Stimulated activated CD8-positive, alpha-beta memory T cell treated with anti-CD3 and anti-CD28 coated beads, Interleukin-7, amount 100 ng/mL, for 24 hours (primary cell): ENCODE results near the gene TSPAN5.

Experiments used
- DNase-seq: peaks from one replicate; pipeline ENCODE4 v3.0.0-alpha.2; 2020; ENCODE audit warnings: low read depth

TSPAN5 gene

GRCh38 chr4:98617358-98618047 lies 40.9 kb downstream of the TSPAN5 start:
- DNase-seq, result no peak

GRCh38 chr4:98615991-98616390 lies 42.4 kb downstream of the TSPAN5 start:
- no peak for DNase-seq

GRCh38 chr4:98614662-98615061 lies 43.7 kb downstream of the TSPAN5 start:
- DNase-seq, result no peak

GRCh38 chr4:98614094-98614493 lies 44.3 kb downstream of the TSPAN5 start:
- no peak for DNase-seq

GRCh38 chr4:98613453-98614075 lies 44.8 kb downstream of the TSPAN5 start:
- DNase-seq, result no peak

GRCh38 chr4:98612318-98613250 lies 45.8 kb downstream of the TSPAN5 start:
- DNase-seq, result no peak

- DNase-seq, result no peak
Observed at GRCh38 chr4:98611677-98612317, 46.6 kb downstream of the TSPAN5 start.

- no peak for DNase-seq
Observed at GRCh38 chr4:98610926-98611676, 47.3 kb downstream of the TSPAN5 start.

- DNase-seq, result no peak
Observed at GRCh38 chr4:98610431-98610830, 48.0 kb downstream of the TSPAN5 start.

- DNase-seq, result no peak
Observed at GRCh38 chr4:98609934-98610333, 48.5 kb downstream of the TSPAN5 start.

GRCh38 chr4:98608356-98608755 lies 50.1 kb downstream of the TSPAN5 start:
- DNase-seq, result no peak

- no peak for DNase-seq
Observed at GRCh38 chr4:98606894-98607293, 51.5 kb downstream of the TSPAN5 start.

GRCh38 chr4:98605216-98605615 lies 53.2 kb downstream of the TSPAN5 start:
- no peak for DNase-seq

- no peak for DNase-seq
Observed at GRCh38 chr4:98604723-98605122, 53.7 kb downstream of the TSPAN5 start.

GRCh38 chr4:98603683-98604521 lies 54.5 kb downstream of the TSPAN5 start:
- DNase-seq, result no peak

GRCh38 chr4:98602270-98602669 lies 56.1 kb downstream of the TSPAN5 start:
- DNase-seq, result no peak

GRCh38 chr4:98601708-98602107 lies 56.7 kb downstream of the TSPAN5 start:
- DNase-seq, result no peak

GRCh38 chr4:98599617-98600205 lies 58.7 kb downstream of the TSPAN5 start:
- DNase-seq, result no peak

- DNase-seq, result no peak
Observed at GRCh38 chr4:98586962-98587354, 71.5 kb downstream of the TSPAN5 start.

GRCh38 chr4:98586291-98586961 lies 72.0 kb downstream of the TSPAN5 start:
- no peak for DNase-seq
